ENCODE data around the gene MAPK8IP3.

GRCh38 chr16:1752853-1753252, 46.9 kb downstream of the MAPK8IP3 start:
- TF ChIP-seq XRCC4 (IDR thresholded peaks at IDR 0.05; ENCODE audit: extremely low read depth, insufficient read depth, insufficient read length): no peak
- TF ChIP-seq E2F5 (CRISPR knock-in tag; IDR thresholded peaks at IDR 0.05): no peak
